GM12892 (cell line): ENCODE data around the gene FCER2.

Experiments used
- POLR2AphosphoS5 ChIP-seq: IDR thresholded peaks from 2 replicates; pipeline ENCODE4 v1.6.1; 2011; ENCODE audit warnings: low read depth, low read length, control low read depth
- TAF1 ChIP-seq: IDR thresholded peaks from 2 replicates; pipeline ENCODE4 v1.6.1; 2011; ENCODE audit warnings: low read depth, mild to moderate bottlenecking, control low read depth, low read length, borderline replicate concordance

DNA sequence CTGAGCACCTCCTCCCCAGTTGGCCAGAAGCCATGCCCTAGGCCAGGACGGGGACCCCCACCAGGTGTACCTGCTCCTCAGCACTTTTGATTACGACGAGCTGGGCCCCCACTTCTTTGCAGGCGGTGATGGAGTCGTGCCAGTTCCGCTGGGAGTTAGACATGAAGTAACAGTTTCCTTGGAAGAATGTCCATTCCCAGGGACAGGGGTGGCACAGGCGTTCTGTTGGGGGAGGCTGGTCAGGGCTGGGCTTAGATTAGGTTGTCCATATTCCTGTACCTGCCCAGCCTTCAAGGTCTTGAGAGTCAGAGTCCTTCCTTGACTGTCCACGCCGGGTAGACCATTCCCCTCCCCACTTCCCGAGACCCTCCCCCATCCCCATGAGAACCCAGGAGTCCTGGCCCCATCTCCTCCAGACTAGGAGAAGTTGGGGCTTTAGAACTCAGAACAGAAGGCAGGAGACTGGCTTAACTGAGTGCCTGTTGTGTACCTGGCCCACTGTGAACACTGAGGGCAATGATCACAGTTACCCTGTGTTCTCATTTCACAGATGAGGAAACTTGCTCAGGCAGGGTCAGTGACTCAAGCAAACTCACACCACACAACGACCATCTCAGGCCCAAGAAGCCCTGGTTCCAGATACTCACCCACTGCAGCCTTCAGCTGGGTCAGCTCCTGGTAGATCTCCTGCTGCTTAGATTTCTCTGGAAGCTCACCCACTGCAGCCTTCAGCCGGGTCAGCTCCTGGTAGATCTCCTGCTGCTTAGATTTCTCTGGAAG lies 43.1 kb upstream of the FCER2 start:
- TF ChIP-seq POLR2AphosphoS5 (no peak), TAF1 (no peak)
